Stimulated activated CD4-positive, alpha-beta T cell treated with anti-CD3 and anti-CD28 coated beads, Interleukin-1b, Interleukin-23, amount 100 ng/mL, for 1 hour (primary cell): ENCODE measurements around the gene IP6K1.
"Not testable (repeated sequence)": the region's sequence is repeated elsewhere in the genome, so short reads cannot be mapped to it uniquely, and the experiment has no call there.

Experiments used
- DNase-seq, 2 donors: peaks; one replicate each; pipeline ENCODE4 v3.0.0-alpha.2; 2020; ENCODE audit warnings: low read depth in 2 of 2

The IP6K1 gene

GRCh38 chr3:49786357-49787181, at the start of gene IP6K1:
Gene IP6K1 (minus strand): TSS chr3:49786542. CDS start chr3:49748040, 38,502 bp downstream.
- DNase-seq, result peak; percentile 98

GRCh38 chr3:49831341-49831740, 45.0 kb upstream of the IP6K1 start:
- no peak for DNase-seq

- no peak for DNase-seq
These were observed 39.7 kb upstream of the IP6K1 start for GRCh38 chr3:49826016-49826415.

GRCh38 chr3:49823131-49823530, 36.8 kb upstream of the IP6K1 start:
- not testable (repeated sequence) for DNase-seq

- no peak for DNase-seq
These were observed 27.3 kb upstream of the IP6K1 start, which contains the start of gene UBA7 for GRCh38 chr3:49813497-49814174. Gene UBA7 (minus strand): TSS chr3:49813953. CDS start chr3:49813787, 166 bp downstream.

GRCh38 chr3:49812916-49813496, 26.7 kb upstream of the IP6K1 start:
- no peak for DNase-seq

- no peak for DNase-seq
These were observed 21.2 kb upstream of the IP6K1 start for GRCh38 chr3:49807431-49808114.

GRCh38 chr3:49806850-49807249, 20.5 kb upstream of the IP6K1 start:
- no peak for DNase-seq

- DNase-seq, result no peak
These were observed 19.8 kb upstream of the IP6K1 start for GRCh38 chr3:49805897-49806701.

- no peak for DNase-seq
These were observed 19.0 kb upstream of the IP6K1 start for GRCh38 chr3:49805367-49805782.

- no peak for DNase-seq
These were observed 18.0 kb upstream of the IP6K1 start for GRCh38 chr3:49804141-49805041.

GRCh38 chr3:49803465-49804140, 17.3 kb upstream of the IP6K1 start:
- peak in 1 of 2 donors; percentile 27 for DNase-seq

GRCh38 chr3:49802719-49803464, 16.6 kb upstream of the IP6K1 start, which contains the start of gene INKA1:
Gene INKA1 (plus strand): TSS chr3:49803261. CDS start chr3:49803393, 132 bp downstream.
- peak; percentile 74 to 78 for DNase-seq

- no peak for DNase-seq
These were observed 14.8 kb upstream of the IP6K1 start for GRCh38 chr3:49801160-49801559.

GRCh38 chr3:49799761-49800160, 13.4 kb upstream of the IP6K1 start, which contains the start of gene CDHR4:
Gene CDHR4 (minus strand): TSS chr3:49799873. CDS start chr3:49799812, 61 bp downstream.
- DNase-seq, result no peak

GRCh38 chr3:49799105-49799504, 12.8 kb upstream of the IP6K1 start:
- DNase-seq, result no peak

GRCh38 chr3:49794926-49795905, 8.9 kb upstream of the IP6K1 start:
- no peak for DNase-seq
